Tibial nerve (tissue), 4 donors: ENCODE data around the gene IQGAP2.

ENCODE experiments used
- CTCF ChIP-seq, 5 experiments: fragments of 200-600 bp in 3 of 5; fragments of 450-650 bp in 2 of 5; sonication (generic) in 3 of 5; IDR thresholded peaks; one replicate each; pipeline ENCODE4 v1.5.1; 2016 to 2019; ENCODE audit warnings: antibody characterized with exemption in 5 of 5, mild to moderate bottlenecking in 3 of 5, moderate library complexity in 2 of 5
- EP300 ChIP-seq, 2 donors: sonication (generic); formaldehyde crosslinking; IDR thresholded peaks; one replicate each; pipeline ENCODE4 v1.6.1; 2017; ENCODE audit warnings: antibody characterized with exemption in 2 of 2, mild to moderate bottlenecking in 1 of 2
- POLR2A ChIP-seq, 2 donors: fragments of 450-650 bp; IDR thresholded peaks; one replicate each; pipeline ENCODE4 v1.6.1; 2017; ENCODE audit warnings: antibody characterized with exemption in 2 of 2, mild to moderate bottlenecking in 2 of 2, moderate library complexity in 2 of 2

GRCh38 chr5:76583163-76584047 is 180.3 kb downstream of the IQGAP2 start:
- TF ChIP-seq POLR2A (IDR thresholded peaks at IDR 0.05) (no peak), CTCF (IDR thresholded peaks at IDR 0.05) (peak; percentile 17 to 39 (median 30)), EP300 (IDR thresholded peaks at IDR 0.05) (no peak)
